Smooth muscle cell (in vitro differentiated cells): Measurements from ENCODE around the gene TMEM175. TPM values are rescaled to one million over a fixed set of nuclear protein-coding genes. Genes with fewer than 3 reads are reported as not detected.
"Not testable (repeated sequence)": the region's sequence is repeated elsewhere in the genome, so short reads cannot be mapped to it uniquely, and the experiment has no call there.

Source experiments
- DNase-seq: peaks from one replicate; lab custom pipeline; 2025; ENCODE audit not compliant: unreplicated experiment; lab: John Stamatoyannopoulos, UW
- H2AFZ ChIP-seq: fragments of 200-600 bp; sonication (generic); 2 replicates; pipeline ENCODE4 v1.6.0; 2016; ENCODE audit warnings: antibody characterized with exemption, low read depth, mild to moderate bottlenecking
- H3F3A ChIP-seq: fragments of 200-600 bp; sonication (generic); 2 replicates; pipeline ENCODE4 v1.6.0; 2017; ENCODE audit warnings: antibody characterized with exemption, low read depth
- H3K27ac ChIP-seq: fragments of 200-600 bp; sonication (generic); 2 replicates; pipeline ENCODE4 v1.5.1; 2016; ENCODE audit warnings: low read depth, mild to moderate bottlenecking
- H3K27me3 ChIP-seq: fragments of 200-600 bp; sonication (generic); 2 replicates; pipeline ENCODE4 v1.6.1; 2016; ENCODE audit warnings: low read depth, mild to moderate bottlenecking
- H3K36me3 ChIP-seq: fragments of 200-600 bp; sonication (generic); 2 replicates; pipeline ENCODE4 v1.5.1; 2016; ENCODE audit warnings: low read depth
- H3K4me1 ChIP-seq: fragments of 200-600 bp; sonication (generic); 2 replicates; pipeline ENCODE4 v1.5.1; 2016; ENCODE audit warnings: low read depth
- H3K4me2 ChIP-seq: fragments of 200-600 bp; sonication (generic); 2 replicates; pipeline ENCODE4 v1.6.0; 2016; ENCODE audit warnings: mild to moderate bottlenecking
- H3K4me3 ChIP-seq: fragments of 200-600 bp; sonication (generic); 2 replicates; pipeline ENCODE4 v1.5.1; 2016; ENCODE audit warnings: mild to moderate bottlenecking
- H3K79me2 ChIP-seq: fragments of 200-600 bp; sonication (generic); 2 replicates; pipeline ENCODE4 v1.6.0; 2016; ENCODE audit warnings: low read depth, mild to moderate bottlenecking
- H3K9ac ChIP-seq: fragments of 200-600 bp; sonication (generic); 2 replicates; pipeline ENCODE4 v1.6.0; 2016; ENCODE audit warnings: low read depth
- H3K9me3 ChIP-seq: fragments of 200-600 bp; sonication (generic); replicated peaks from 2 replicates; pipeline ENCODE4 v1.5.1; 2016; ENCODE audit warnings: low read depth
- H4K20me1 ChIP-seq: fragments of 200-600 bp; sonication (generic); 2 replicates; pipeline ENCODE4 v1.6.0; 2016; ENCODE audit warnings: low read depth
- WGBS: methylation state at CpG from one replicate; pipeline ENCODE4 v1.1.7; 2016; ENCODE audit warnings: low lambda C conversion rate; 5-methylcytosine and 5-hydroxymethylcytosine counted together
- polyA plus RNA-seq: library from polyadenylated mRNA; unstranded; fragments of >200 nt; fragmentation: Nextera tagmentation; extraction: Ambion mirVana; gene quantifications from 2 replicates; pipeline ENCODE4 v1.2.1, GENCODE V29; 2016
- total RNA-seq: library from RNA; depleted of rRNA; stranded (reverse); fragments of >200 nt; gene quantifications from 2 replicates; pipeline ENCODE4 v1.2.3, GENCODE V29; 2014
- TF ChIP-seq, protein P1 (sequence below): fragments of 200-600 bp; sonication (generic); IDR thresholded peaks from 2 replicates; pipeline ENCODE4 v1.5.1; 2017; ENCODE audit warnings: borderline replicate concordance, mild to moderate bottlenecking, antibody characterized with exemption; ENCODE audit not compliant: insufficient read depth, poor library complexity, severe bottlenecking

Gene TMEM175
- total and polyA plus RNA-seq, 2 experiments from 2014 or later = 20.6 to 27.6 TPM

DNA sequence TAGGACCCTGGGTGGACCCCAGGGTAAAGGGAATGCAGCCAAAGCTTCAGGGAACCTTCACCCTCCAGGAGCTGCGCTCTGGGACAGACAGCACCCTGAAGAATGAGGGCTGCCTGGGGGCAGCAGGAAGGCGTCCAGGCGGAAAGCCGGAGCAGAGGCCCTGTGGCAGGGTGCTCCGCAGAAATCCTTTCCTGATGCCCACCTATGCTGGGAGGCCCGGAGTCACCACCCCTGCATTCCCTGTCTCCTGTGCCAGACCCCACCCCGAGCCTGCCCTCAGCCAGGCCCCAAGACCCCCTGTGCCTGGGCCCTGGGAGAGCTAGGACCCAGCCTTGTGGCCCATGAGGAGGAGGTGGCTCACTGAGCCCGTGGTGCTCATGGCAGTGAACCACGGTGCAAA, 42.4 kb downstream of the TMEM175 start:
- H3K4me1 ChIP-seq = peaks cover 5% of the 10 kb centered on the region
- no peaks in the 10 kb centered on the region for H3K27me3 ChIP-seq
- TF ChIP-seq, protein P1, sequence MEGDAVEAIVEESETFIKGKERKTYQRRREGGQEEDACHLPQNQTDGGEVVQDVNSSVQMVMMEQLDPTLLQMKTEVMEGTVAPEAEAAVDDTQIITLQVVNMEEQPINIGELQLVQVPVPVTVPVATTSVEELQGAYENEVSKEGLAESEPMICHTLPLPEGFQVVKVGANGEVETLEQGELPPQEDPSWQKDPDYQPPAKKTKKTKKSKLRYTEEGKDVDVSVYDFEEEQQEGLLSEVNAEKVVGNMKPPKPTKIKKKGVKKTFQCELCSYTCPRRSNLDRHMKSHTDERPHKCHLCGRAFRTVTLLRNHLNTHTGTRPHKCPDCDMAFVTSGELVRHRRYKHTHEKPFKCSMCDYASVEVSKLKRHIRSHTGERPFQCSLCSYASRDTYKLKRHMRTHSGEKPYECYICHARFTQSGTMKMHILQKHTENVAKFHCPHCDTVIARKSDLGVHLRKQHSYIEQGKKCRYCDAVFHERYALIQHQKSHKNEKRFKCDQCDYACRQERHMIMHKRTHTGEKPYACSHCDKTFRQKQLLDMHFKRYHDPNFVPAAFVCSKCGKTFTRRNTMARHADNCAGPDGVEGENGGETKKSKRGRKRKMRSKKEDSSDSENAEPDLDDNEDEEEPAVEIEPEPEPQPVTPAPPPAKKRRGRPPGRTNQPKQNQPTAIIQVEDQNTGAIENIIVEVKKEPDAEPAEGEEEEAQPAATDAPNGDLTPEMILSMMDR = no peak
- 98% methylated on average over 8 of the region's 9 CpGs for WGBS
- no peak overlapping the region for H3K9ac ChIP-seq
- no peak overlapping the region for H3K4me2 ChIP-seq
- H3K36me3 ChIP-seq = no peaks in the 10 kb centered on the region
- H3F3A ChIP-seq = no peaks in the 10 kb centered on the region
- H3K27ac ChIP-seq = no peak overlapping the region
- peaks cover 7% of the 10 kb centered on the region for H3K79me2 ChIP-seq
- H3K4me3 ChIP-seq = no peak overlapping the region
- H2AFZ ChIP-seq = no peak overlapping the region
- peaks cover 31% of the 10 kb centered on the region for H4K20me1 ChIP-seq
- no peak for DNase-seq
- no peaks in the 10 kb centered on the region for H3K9me3 ChIP-seq

DNA sequence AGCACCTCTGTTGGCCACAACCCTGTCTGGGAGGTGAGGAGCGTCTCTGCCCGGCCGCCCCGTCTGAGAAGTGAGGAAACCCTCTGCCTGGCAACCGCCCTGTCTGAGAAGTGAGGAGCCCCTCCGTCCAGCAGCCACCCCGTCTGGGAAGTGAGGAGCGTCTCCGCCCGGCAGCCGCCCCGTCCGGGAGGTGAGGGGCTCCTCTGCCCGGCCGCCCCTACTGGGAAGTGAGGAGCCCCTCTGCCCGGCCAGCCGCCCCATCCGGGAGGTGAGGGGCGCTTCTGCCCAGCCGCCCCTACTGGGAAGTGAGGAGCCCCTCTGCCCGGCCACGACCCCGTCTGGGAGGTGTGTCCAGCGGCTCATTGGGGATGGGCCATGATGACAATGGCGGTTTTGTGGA, 43.8 kb downstream of the TMEM175 start:
- not testable (repeated sequence) for H3K36me3 ChIP-seq, H3K27ac ChIP-seq, H3K4me2 ChIP-seq, DNase-seq, H3K27me3 ChIP-seq, H2AFZ ChIP-seq, H3F3A ChIP-seq, H3K9me3 ChIP-seq, H3K4me3 ChIP-seq, H3K79me2 ChIP-seq, H3K4me1 ChIP-seq, H3K9ac ChIP-seq
- 97% methylated on average over 12 of the region's 25 CpGs for WGBS
- H4K20me1 ChIP-seq = peaks cover 18% of the 10 kb centered on the region

DNA sequence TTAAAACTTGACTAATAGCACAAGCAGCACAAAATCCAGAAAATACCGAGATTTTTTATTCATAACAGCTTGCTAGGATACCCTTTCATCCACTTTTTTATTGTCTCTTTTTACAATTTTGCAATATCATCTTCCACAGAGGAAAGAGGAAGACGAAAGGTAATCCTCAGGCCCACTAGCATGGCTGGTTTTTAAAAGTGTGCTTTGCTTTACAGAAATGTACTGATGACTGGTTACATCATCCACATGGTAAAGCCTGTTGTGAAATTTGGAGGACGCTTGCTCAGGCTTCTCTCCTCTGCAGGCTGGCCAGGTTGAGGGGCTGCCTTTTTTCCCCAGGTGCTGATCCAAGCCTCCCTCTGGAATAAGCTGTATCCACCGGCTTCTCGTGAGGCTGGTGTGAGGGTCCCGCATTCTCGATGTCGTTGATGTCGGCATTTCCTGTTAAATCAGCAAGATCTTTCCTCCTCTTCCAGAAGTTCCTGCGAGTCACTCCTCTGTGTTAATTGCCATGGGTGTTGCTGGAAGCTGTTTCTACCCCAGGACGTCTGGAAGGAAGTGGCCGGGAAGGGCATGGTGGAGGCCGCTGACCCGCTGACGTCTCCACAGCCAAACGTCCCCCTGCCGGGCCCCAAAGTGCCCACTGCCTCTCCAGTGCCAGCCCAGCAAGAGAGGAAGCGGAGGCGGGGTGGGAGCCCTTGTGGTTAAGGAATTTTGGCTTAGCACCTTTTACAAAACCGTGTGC, 46.9 kb downstream of the TMEM175 start:
- no peaks in the 10 kb centered on the region for H3K4me1 ChIP-seq
- no peak overlapping the region for H3K4me3 ChIP-seq
- TF ChIP-seq, protein P1 = no peak
- H3K36me3 ChIP-seq = no peaks in the 10 kb centered on the region
- H3K9ac ChIP-seq = peak overlapping the region; percentile 43
- no peaks in the 10 kb centered on the region for H3K9me3 ChIP-seq
- peak overlapping the region; percentile 95 for H2AFZ ChIP-seq
- H4K20me1 ChIP-seq = no peaks in the 10 kb centered on the region
- 23% methylated on average over 20 of the region's 20 CpGs for WGBS
- H3K27me3 ChIP-seq = no peaks in the 10 kb centered on the region
- DNase-seq = no peak
- H3K27ac ChIP-seq = peak overlapping the region; percentile 60
- no peaks in the 10 kb centered on the region for H3F3A ChIP-seq
- no peaks in the 10 kb centered on the region for H3K79me2 ChIP-seq
- H3K4me2 ChIP-seq = peak overlapping the region; percentile 70

DNA sequence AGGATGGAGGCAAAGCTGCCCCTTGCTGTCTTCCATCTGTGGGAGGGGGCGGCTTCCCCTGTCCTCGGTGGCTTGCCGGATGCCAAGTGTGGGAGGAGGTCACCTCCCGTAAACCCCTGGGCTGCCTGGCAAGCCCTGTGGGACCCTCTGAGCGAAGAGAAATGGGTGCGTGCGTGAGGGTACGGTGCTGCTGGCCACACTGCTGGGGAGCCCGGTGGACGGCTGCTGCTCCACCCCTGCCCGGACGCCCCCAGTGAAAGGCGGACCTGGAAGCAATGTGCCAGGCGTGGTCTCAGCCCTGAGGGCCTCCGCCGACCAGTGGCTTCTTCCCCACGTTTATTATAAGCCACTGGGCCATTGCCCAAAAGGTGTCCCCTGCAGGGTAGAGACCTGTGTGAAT, 50.0 kb downstream of the TMEM175 start:
- Histone ChIP-seq H3K4me3 (no peak overlapping the region), H3K27me3 (no peaks in the 10 kb centered on the region), H3K4me1 (peaks cover 18% of the 10 kb centered on the region), H3K79me2 (no peaks in the 10 kb centered on the region), H3K9me3 (no peaks in the 10 kb centered on the region), H4K20me1 (no peaks in the 10 kb centered on the region), H3K36me3 (no peaks in the 10 kb centered on the region), H3F3A (no peaks in the 10 kb centered on the region), H2AFZ (no peak overlapping the region), H3K27ac (no peak overlapping the region), H3K9ac (no peak overlapping the region), H3K4me2 (no peak overlapping the region)
- WGBS = 92% methylated on average over 17 of the region's 17 CpGs
- TF ChIP-seq, protein P1 = no peak
- no peak for DNase-seq
